Measurements from ENCODE around the gene WASF3.

WASF3 gene

GRCh38 chr13:26515721-26516120 is 41.8 kb upstream of the WASF3 start:
- Histone ChIP-seq H2BK5ac (ENCODE audit: low read length) (no peak overlapping the region), H2AK5ac (ENCODE audit: low read depth, low read length) (no peak overlapping the region), H3K36me3 (replicated peaks in 1 of 2; ENCODE audit: control insufficient read depth in 2 of 2, insufficient read depth in 2 of 2, low read length in 2 of 2) (no peaks in the 10 kb centered on the region), H3K14ac (ENCODE audit: low read length) (no peak overlapping the region), H3K79me1 (ENCODE audit: low read depth, low read length) (no peaks in the 10 kb centered on the region), H3K27me3 (ENCODE audit: control insufficient read depth in 3 of 3, insufficient read depth in 3 of 3, low read depth in 1 of 3, low read length in 3 of 3) (peaks cover 0 to 5% (median 0%) of the 10 kb centered on the region in 3 experiments), H3K4me1 (ENCODE audit: control insufficient read depth in 2 of 2, insufficient read depth in 1 of 2, low read depth in 1 of 2, low read length in 2 of 2) (peaks cover 0 to 20% of the 10 kb centered on the region in 2 donors), H3K4me3 (ENCODE audit: low read length in 2 of 2) (no peak overlapping the region), H3K4me2 (ENCODE audit: insufficient read depth, low read length, poor library complexity, severe bottlenecking) (no peak overlapping the region), H3K4ac (ENCODE audit: low read length) (no peak overlapping the region), H4K91ac (ENCODE audit: low read depth, low read length, poor library complexity) (no peak overlapping the region), H3K9ac (ENCODE audit: low read depth, low read length, poor library complexity) (no peak overlapping the region), H2BK120ac (ENCODE audit: low read depth, low read length) (no peak overlapping the region), H3K23ac (ENCODE audit: low read depth, low read length, poor library complexity) (no peak overlapping the region), H3K9me3 (replicated peaks in 1 of 2; ENCODE audit: control insufficient read depth in 2 of 2, insufficient read depth in 1 of 2, low read depth in 1 of 2, low read length in 2 of 2) (peaks cover 0 to 4% of the 10 kb centered on the region in 2 donors), H3K18ac (ENCODE audit: low read length) (no peak overlapping the region), H2BK12ac (ENCODE audit: low read length) (no peak overlapping the region), H2BK15ac (ENCODE audit: low read length) (no peak overlapping the region), H4K8ac (ENCODE audit: low read depth, low read length) (no peak overlapping the region), H3K27ac (replicated peaks; ENCODE audit: low read length) (no peak overlapping the region), H2AFZ (ENCODE audit: low read length) (no peak overlapping the region)
- no peak for DNase-seq (ENCODE audit: low spot score)
- no CpG with 5 or more reads among the region's 4 CpGs for WGBS, 2 donors (ENCODE audit: extremely low coverage in 2 of 2, insufficient read length in 2 of 2, insufficient replicate concordance in 1 of 2)

DNA sequence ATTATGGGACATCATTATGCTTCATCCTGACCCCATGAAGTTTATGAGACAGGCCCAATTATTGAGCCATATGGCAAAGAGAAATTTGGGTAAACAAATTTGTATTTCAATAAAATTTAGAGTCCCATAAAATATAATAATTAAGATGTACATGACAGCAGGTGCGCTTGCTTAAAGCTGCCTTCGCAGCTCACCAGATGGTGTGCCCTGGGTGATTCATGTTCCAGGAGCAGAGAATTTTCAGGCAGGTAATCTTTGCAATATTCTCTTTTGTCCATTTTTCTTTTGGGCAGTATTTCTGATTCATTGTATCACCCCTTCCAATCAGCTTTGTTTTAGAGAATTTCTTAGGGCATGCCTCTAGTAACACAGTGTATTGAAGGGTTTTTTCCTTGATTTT is 39.5 kb upstream of the WASF3 start:
- H2BK12ac ChIP-seq (ENCODE audit: low read length), result no peak overlapping the region
- H3K4ac ChIP-seq (ENCODE audit: low read length), result no peak overlapping the region
- no peak overlapping the region for H3K23ac ChIP-seq (ENCODE audit: low read depth, low read length, poor library complexity)
- no peak overlapping the region for H3K18ac ChIP-seq (ENCODE audit: low read length)
- no peak overlapping the region for H2AFZ ChIP-seq (ENCODE audit: low read length)
- H2AK5ac ChIP-seq (ENCODE audit: low read depth, low read length), result no peak overlapping the region
- H4K91ac ChIP-seq (ENCODE audit: low read depth, low read length, poor library complexity), result no peak overlapping the region
- no peaks in the 10 kb centered on the region for H3K79me1 ChIP-seq (ENCODE audit: low read depth, low read length)
- H4K8ac ChIP-seq (ENCODE audit: low read depth, low read length), result no peak overlapping the region
- no peak overlapping the region for H2BK120ac ChIP-seq (ENCODE audit: low read depth, low read length)
- DNase-seq (ENCODE audit: low spot score), result no peak
- no peak overlapping the region for H3K4me3 ChIP-seq (ENCODE audit: low read length in 2 of 2)
- WGBS, 2 donors (ENCODE audit: extremely low coverage in 2 of 2, insufficient read length in 2 of 2, insufficient replicate concordance in 1 of 2), result no CpG with 5 or more reads among the region's 2 CpGs
- no peak overlapping the region for H3K4me2 ChIP-seq (ENCODE audit: insufficient read depth, low read length, poor library complexity, severe bottlenecking)
- H3K9me3 ChIP-seq (replicated peaks in 1 of 2; ENCODE audit: control insufficient read depth in 2 of 2, insufficient read depth in 1 of 2, low read depth in 1 of 2, low read length in 2 of 2), result peaks cover 0 to 3% of the 10 kb centered on the region in 2 donors
- peak overlapping the region; percentile 68 for H3K27ac ChIP-seq (replicated peaks; ENCODE audit: low read length)
- H3K9ac ChIP-seq (ENCODE audit: low read depth, low read length, poor library complexity), result no peak overlapping the region
- peaks cover 0 to 5% (median 0%) of the 10 kb centered on the region in 3 experiments for H3K27me3 ChIP-seq (ENCODE audit: control insufficient read depth in 3 of 3, insufficient read depth in 3 of 3, low read depth in 1 of 3, low read length in 3 of 3)
- H3K4me1 ChIP-seq (ENCODE audit: control insufficient read depth in 2 of 2, insufficient read depth in 1 of 2, low read depth in 1 of 2, low read length in 2 of 2), result peaks cover 0 to 31% of the 10 kb centered on the region in 2 donors
- no peaks in the 10 kb centered on the region for H3K36me3 ChIP-seq (replicated peaks in 1 of 2; ENCODE audit: control insufficient read depth in 2 of 2, insufficient read depth in 2 of 2, low read length in 2 of 2)
- no peak overlapping the region for H2BK5ac ChIP-seq (ENCODE audit: low read length)
- H3K14ac ChIP-seq (ENCODE audit: low read length), result no peak overlapping the region
- H2BK15ac ChIP-seq (ENCODE audit: low read length), result no peak overlapping the region

GRCh38 chr13:26518451-26518959 is 39.0 kb upstream of the WASF3 start:
- Histone ChIP-seq H2AK5ac (ENCODE audit: low read depth, low read length) (no peak overlapping the region), H2BK120ac (ENCODE audit: low read depth, low read length) (no peak overlapping the region), H2BK5ac (ENCODE audit: low read length) (no peak overlapping the region), H3K9me3 (replicated peaks in 1 of 2; ENCODE audit: control insufficient read depth in 2 of 2, insufficient read depth in 1 of 2, low read depth in 1 of 2, low read length in 2 of 2) (peaks cover 0 to 3% of the 10 kb centered on the region in 2 donors), H3K27ac (replicated peaks; ENCODE audit: low read length) (peak overlapping the region; percentile 68), H3K4me1 (ENCODE audit: control insufficient read depth in 2 of 2, insufficient read depth in 1 of 2, low read depth in 1 of 2, low read length in 2 of 2) (peaks cover 0 to 31% of the 10 kb centered on the region in 2 donors), H3K4ac (ENCODE audit: low read length) (no peak overlapping the region), H2BK15ac (ENCODE audit: low read length) (no peak overlapping the region), H3K9ac (ENCODE audit: low read depth, low read length, poor library complexity) (no peak overlapping the region), H3K36me3 (replicated peaks in 1 of 2; ENCODE audit: control insufficient read depth in 2 of 2, insufficient read depth in 2 of 2, low read length in 2 of 2) (no peaks in the 10 kb centered on the region), H3K79me1 (ENCODE audit: low read depth, low read length) (no peaks in the 10 kb centered on the region), H2BK12ac (ENCODE audit: low read length) (no peak overlapping the region), H3K18ac (ENCODE audit: low read length) (no peak overlapping the region), H3K4me2 (ENCODE audit: insufficient read depth, low read length, poor library complexity, severe bottlenecking) (peak overlapping the region; percentile 41), H2AFZ (ENCODE audit: low read length) (peak overlapping the region; percentile 63), H3K14ac (ENCODE audit: low read length) (no peak overlapping the region), H4K91ac (ENCODE audit: low read depth, low read length, poor library complexity) (no peak overlapping the region), H3K23ac (ENCODE audit: low read depth, low read length, poor library complexity) (no peak overlapping the region), H3K4me3 (ENCODE audit: low read length in 2 of 2) (no peak overlapping the region), H3K27me3 (ENCODE audit: control insufficient read depth in 3 of 3, insufficient read depth in 3 of 3, low read depth in 1 of 3, low read length in 3 of 3) (peaks cover 0 to 5% (median 0%) of the 10 kb centered on the region in 3 experiments), H4K8ac (ENCODE audit: low read depth, low read length) (no peak overlapping the region)
- peak; percentile 45 for DNase-seq (ENCODE audit: low spot score)
- no CpG with 5 or more reads among the region's 5 CpGs for whole genome bisulfite sequencing, 2 donors (ENCODE audit: extremely low coverage in 2 of 2, insufficient read length in 2 of 2, insufficient replicate concordance in 1 of 2)

GRCh38 chr13:26522571-26522970 is 34.9 kb upstream of the WASF3 start:
- Histone ChIP-seq H3K4me2 (ENCODE audit: insufficient read depth, low read length, poor library complexity, severe bottlenecking) (no peak overlapping the region), H3K18ac (ENCODE audit: low read length) (peak overlapping the region; percentile 42), H3K27ac (replicated peaks; ENCODE audit: low read length) (peak overlapping the region; percentile 77), H2BK12ac (ENCODE audit: low read length) (no peak overlapping the region), H2BK15ac (ENCODE audit: low read length) (no peak overlapping the region), H2BK5ac (ENCODE audit: low read length) (no peak overlapping the region), H3K4me1 (ENCODE audit: control insufficient read depth in 2 of 2, insufficient read depth in 1 of 2, low read depth in 1 of 2, low read length in 2 of 2) (peaks cover 0 to 19% of the 10 kb centered on the region in 2 donors), H3K9me3 (replicated peaks in 1 of 2; ENCODE audit: control insufficient read depth in 2 of 2, insufficient read depth in 1 of 2, low read depth in 1 of 2, low read length in 2 of 2) (peaks cover 0 to 3% of the 10 kb centered on the region in 2 donors), H3K4ac (ENCODE audit: low read length) (no peak overlapping the region), H3K4me3 (ENCODE audit: low read length in 2 of 2) (no peak overlapping the region), H2BK120ac (ENCODE audit: low read depth, low read length) (no peak overlapping the region), H2AFZ (ENCODE audit: low read length) (no peak overlapping the region), H3K27me3 (ENCODE audit: control insufficient read depth in 3 of 3, insufficient read depth in 3 of 3, low read depth in 1 of 3, low read length in 3 of 3) (peaks cover 0 to 5% (median 0%) of the 10 kb centered on the region in 3 experiments), H3K79me1 (ENCODE audit: low read depth, low read length) (no peaks in the 10 kb centered on the region), H3K36me3 (replicated peaks in 1 of 2; ENCODE audit: control insufficient read depth in 2 of 2, insufficient read depth in 2 of 2, low read length in 2 of 2) (no peaks in the 10 kb centered on the region), H4K8ac (ENCODE audit: low read depth, low read length) (no peak overlapping the region), H3K14ac (ENCODE audit: low read length) (no peak overlapping the region), H4K91ac (ENCODE audit: low read depth, low read length, poor library complexity) (no peak overlapping the region), H3K9ac (ENCODE audit: low read depth, low read length, poor library complexity) (no peak overlapping the region), H3K23ac (ENCODE audit: low read depth, low read length, poor library complexity) (no peak overlapping the region), H2AK5ac (ENCODE audit: low read depth, low read length) (no peak overlapping the region)
- WGBS, 2 donors (ENCODE audit: extremely low coverage in 2 of 2, insufficient read length in 2 of 2, insufficient replicate concordance in 1 of 2), result no CpG with 5 or more reads among the region's 5 CpGs
- DNase-seq (ENCODE audit: low spot score), result no peak

All from neuronal stem cell (in vitro differentiated cells).